CD8-positive, alpha-beta memory T cell (primary cell): ENCODE data around the gene CLSTN2. TPM values are rescaled to one million over a fixed set of nuclear protein-coding genes. Genes with fewer than 3 reads are reported as not detected.

Experiments
- CTCF ChIA-PET: fragments of 350-600 bp; sonication (Branson Sonifier 250); formaldehyde crosslinking; loops from one replicate; lab custom pipeline; 2021; ENCODE audit warnings: antibody characterized with exemption; lab: Charles Lee
- POLR2A ChIA-PET: fragments of 350-600 bp; sonication (Branson Sonifier 250); formaldehyde crosslinking; loops from one replicate; lab custom pipeline; 2021; ENCODE audit warnings: antibody characterized with exemption; lab: Charles Lee
- DNase-seq, 5 donors: peaks; one replicate each; pipeline versions ENCODE4 v3.0.0 to v3.0.0-alpha.2; 2020 to 2022; ENCODE audit warnings: mixed read lengths in 1 of 5
- H3K27ac ChIP-seq: one replicate; pipeline ENCODE4 v1.7.0; 2013; ENCODE audit warnings: low read depth, mild to moderate bottlenecking, low read length, moderate library complexity
- H3K27me3 ChIP-seq: 2 replicates; pipeline ENCODE4 v1.7.0; 2013; ENCODE audit warnings: low read length, mild to moderate bottlenecking; ENCODE audit not compliant: insufficient read depth, poor library complexity, severe bottlenecking
- H3K36me3 ChIP-seq: 2 replicates; pipeline ENCODE4 v1.7.0; 2013; ENCODE audit warnings: mild to moderate bottlenecking, low read length, moderate library complexity; ENCODE audit not compliant: insufficient read depth
- H3K4me1 ChIP-seq: 2 replicates; pipeline ENCODE4 v1.7.0; 2013; ENCODE audit warnings: mild to moderate bottlenecking, low read length, moderate library complexity; ENCODE audit not compliant: insufficient read depth
- H3K4me3 ChIP-seq: 2 replicates; pipeline ENCODE4 v1.7.0; 2013; ENCODE audit warnings: mild to moderate bottlenecking, low read length
- H3K9me3 ChIP-seq: 2 replicates; pipeline ENCODE4 v1.7.0; 2013; ENCODE audit warnings: mild to moderate bottlenecking, low read length
- H3K27ac Mint-ChIP-seq, 8 donors: one replicate each; pipeline ENCODE4 v1.8.0; 2020 to 2021; ENCODE audit warnings: mixed read lengths in 8 of 8, mild to moderate bottlenecking in 6 of 8, inconsistent platforms in 3 of 8, moderate library complexity in 3 of 8
- H3K27me3 Mint-ChIP-seq, 2 donors: one replicate each; pipeline ENCODE4 v1.8.0; 2020 to 2021; ENCODE audit warnings: mixed read lengths in 2 of 2, mild to moderate bottlenecking in 1 of 2, moderate library complexity in 1 of 2
- H3K36me3 Mint-ChIP-seq, 3 donors: one replicate each; pipeline ENCODE4 v1.8.0; 2020 to 2021; ENCODE audit warnings: mixed read lengths in 3 of 3, inconsistent platforms in 1 of 3, mild to moderate bottlenecking in 1 of 3
- H3K4me1 Mint-ChIP-seq, 3 donors: one replicate each; pipeline ENCODE4 v1.8.0; 2020 to 2021; ENCODE audit warnings: mixed read lengths in 3 of 3, inconsistent platforms in 1 of 3, mild to moderate bottlenecking in 1 of 3
- H3K4me3 Mint-ChIP-seq, 7 donors: one replicate each; pipeline ENCODE4 v1.8.0; 2020 to 2021; ENCODE audit warnings: mixed read lengths in 7 of 7, mild to moderate bottlenecking in 6 of 7, moderate library complexity in 4 of 7, inconsistent platforms in 2 of 7
- H3K9me3 Mint-ChIP-seq, 5 donors: one replicate each; pipeline ENCODE4 v1.8.0; 2020 to 2022; ENCODE audit warnings: mixed read lengths in 5 of 5, mild to moderate bottlenecking in 3 of 5, moderate library complexity in 2 of 5, inconsistent platforms in 1 of 5
- polyA plus RNA-seq: library from polyadenylated mRNA; unstranded; fragments of 300-500 nt; fragmentation: Illumina TruSeq; gene quantifications from one replicate; pipeline ENCODE4 v1.2.3, GENCODE V29; 2021
- total RNA-seq, 2 experiments: library from RNA; stranded (reverse); gene quantifications; one replicate each; pipeline ENCODE4 v1.2.3, GENCODE V29; 2021

The CLSTN2 gene
- total and polyA plus RNA-seq, 3 experiments from 2014 or later = not detected

- CTCF ChIA-PET = no interaction called here
- DNase-seq = no peak
- POLR2A ChIA-PET = no interaction called here
- Histone ChIP-seq H3K9me3 (no peaks in the 10 kb centered on the region), H3K27ac (no peak overlapping the region), H3K4me1 (no peaks in the 10 kb centered on the region), H3K4me3 (no peak overlapping the region), H3K36me3 (no peaks in the 10 kb centered on the region), H3K27me3 (no peaks in the 10 kb centered on the region)
- Mint-ChIP-seq H3K4me3 (no peak overlapping the region), H3K9me3 (no peaks in the 10 kb centered on the region), H3K36me3 (peaks cover 0 to 2% (median 0%) of the 10 kb centered on the region in 3 donors), H3K27ac (no peak overlapping the region), H3K27me3 (peaks cover 0 to 5% of the 10 kb centered on the region in 2 donors), H3K4me1 (no peaks in the 10 kb centered on the region)
Observed at GRCh38 chr3:140243575-140243974, 308.6 kb downstream of the CLSTN2 start.

GRCh38 chr3:140244893-140245292 lies 309.9 kb downstream of the CLSTN2 start:
- Histone ChIP-seq H3K9me3 (no peaks in the 10 kb centered on the region), H3K4me1 (no peaks in the 10 kb centered on the region), H3K27ac (no peak overlapping the region), H3K27me3 (no peaks in the 10 kb centered on the region), H3K4me3 (no peak overlapping the region), H3K36me3 (no peaks in the 10 kb centered on the region)
- no peaks in the 10 kb centered on the region for H3K9me3 Mint-ChIP-seq
- H3K4me1 Mint-ChIP-seq = no peaks in the 10 kb centered on the region
- H3K27me3 Mint-ChIP-seq = peaks cover 0 to 5% of the 10 kb centered on the region in 2 donors
- CTCF ChIA-PET = no interaction called here
- no peak overlapping the region for H3K4me3 Mint-ChIP-seq
- POLR2A ChIA-PET = no interaction called here
- peaks cover 0 to 2% (median 0%) of the 10 kb centered on the region in 3 donors for H3K36me3 Mint-ChIP-seq
- DNase-seq = no peak
- no peak overlapping the region for H3K27ac Mint-ChIP-seq

GRCh38 chr3:140246578-140246977 lies 311.6 kb downstream of the CLSTN2 start:
- DNase-seq = no peak
- POLR2A ChIA-PET = no interaction called here
- Histone ChIP-seq H3K4me3 (no peak overlapping the region), H3K9me3 (no peaks in the 10 kb centered on the region), H3K27me3 (no peaks in the 10 kb centered on the region), H3K36me3 (no peaks in the 10 kb centered on the region), H3K4me1 (no peaks in the 10 kb centered on the region), H3K27ac (no peak overlapping the region)
- Mint-ChIP-seq H3K4me1 (no peaks in the 10 kb centered on the region), H3K9me3 (no peaks in the 10 kb centered on the region), H3K27me3 (peaks cover 0 to 5% of the 10 kb centered on the region in 2 donors), H3K36me3 (peaks cover 0 to 2% (median 0%) of the 10 kb centered on the region in 3 donors), H3K27ac (no peak overlapping the region), H3K4me3 (no peak overlapping the region)
- CTCF ChIA-PET = no interaction called here

- Histone ChIP-seq H3K27ac (no peak overlapping the region), H3K9me3 (no peaks in the 10 kb centered on the region), H3K4me1 (no peaks in the 10 kb centered on the region), H3K36me3 (no peaks in the 10 kb centered on the region), H3K4me3 (no peak overlapping the region), H3K27me3 (no peaks in the 10 kb centered on the region)
- DNase-seq = no peak
- CTCF ChIA-PET = no interaction called here
- H3K4me3 Mint-ChIP-seq = no peak overlapping the region
- no peak overlapping the region for H3K27ac Mint-ChIP-seq
- H3K27me3 Mint-ChIP-seq = peaks cover 0 to 5% of the 10 kb centered on the region in 2 donors
- H3K36me3 Mint-ChIP-seq = peaks cover 0 to 2% (median 0%) of the 10 kb centered on the region in 3 donors
- H3K4me1 Mint-ChIP-seq = no peaks in the 10 kb centered on the region
- H3K9me3 Mint-ChIP-seq = no peaks in the 10 kb centered on the region
- POLR2A ChIA-PET = no interaction called here
Observed at GRCh38 chr3:140247775-140248174, 312.8 kb downstream of the CLSTN2 start.

- no peak for DNase-seq
- Mint-ChIP-seq H3K27ac (no peak overlapping the region), H3K4me1 (no peaks in the 10 kb centered on the region), H3K4me3 (no peak overlapping the region), H3K27me3 (peaks cover 0 to 5% of the 10 kb centered on the region in 2 donors), H3K36me3 (peaks cover 0 to 2% (median 0%) of the 10 kb centered on the region in 3 donors), H3K9me3 (no peaks in the 10 kb centered on the region)
- no peaks in the 10 kb centered on the region for H3K27me3 ChIP-seq
- POLR2A ChIA-PET = no interaction called here
- no peak overlapping the region for H3K4me3 ChIP-seq
- CTCF ChIA-PET = no interaction called here
- H3K9me3 ChIP-seq = no peaks in the 10 kb centered on the region
- H3K27ac ChIP-seq = no peak overlapping the region
- H3K36me3 ChIP-seq = no peaks in the 10 kb centered on the region
- no peaks in the 10 kb centered on the region for H3K4me1 ChIP-seq
Observed at GRCh38 chr3:140249188-140249587, 314.2 kb downstream of the CLSTN2 start.

- Mint-ChIP-seq H3K27ac (no peak overlapping the region), H3K4me3 (no peak overlapping the region), H3K27me3 (peaks cover 0 to 5% of the 10 kb centered on the region in 2 donors), H3K36me3 (peaks cover 0 to 1% (median 0%) of the 10 kb centered on the region in 3 donors), H3K9me3 (no peaks in the 10 kb centered on the region), H3K4me1 (no peaks in the 10 kb centered on the region)
- H3K4me1 ChIP-seq = no peaks in the 10 kb centered on the region
- no peaks in the 10 kb centered on the region for H3K9me3 ChIP-seq
- POLR2A ChIA-PET = no interaction called here
- no peak for DNase-seq
- CTCF ChIA-PET = no interaction called here
- no peak overlapping the region for H3K27ac ChIP-seq
- no peak overlapping the region for H3K4me3 ChIP-seq
- no peaks in the 10 kb centered on the region for H3K27me3 ChIP-seq
- no peaks in the 10 kb centered on the region for H3K36me3 ChIP-seq
Observed at GRCh38 chr3:140250010-140250855, 315.2 kb downstream of the CLSTN2 start.

GRCh38 chr3:140250945-140251344 lies 316.0 kb downstream of the CLSTN2 start:
- Mint-ChIP-seq H3K4me3 (no peak overlapping the region), H3K27me3 (peaks cover 0 to 5% of the 10 kb centered on the region in 2 donors), H3K36me3 (no peaks in the 10 kb centered on the region), H3K4me1 (no peaks in the 10 kb centered on the region), H3K9me3 (no peaks in the 10 kb centered on the region), H3K27ac (no peak overlapping the region)
- Histone ChIP-seq H3K36me3 (no peaks in the 10 kb centered on the region), H3K27ac (no peak overlapping the region), H3K9me3 (no peaks in the 10 kb centered on the region), H3K27me3 (no peaks in the 10 kb centered on the region), H3K4me1 (no peaks in the 10 kb centered on the region), H3K4me3 (no peak overlapping the region)
- DNase-seq = no peak
- ChIA-PET POLR2A (no interaction called here), CTCF (no interaction called here)

GRCh38 chr3:140251678-140252077 lies 316.7 kb downstream of the CLSTN2 start:
- Mint-ChIP-seq H3K4me3 (no peak overlapping the region), H3K27ac (no peak overlapping the region), H3K9me3 (no peaks in the 10 kb centered on the region), H3K4me1 (no peaks in the 10 kb centered on the region), H3K36me3 (no peaks in the 10 kb centered on the region), H3K27me3 (no peaks in the 10 kb centered on the region)
- DNase-seq = no peak
- POLR2A ChIA-PET = no interaction called here
- Histone ChIP-seq H3K27ac (no peak overlapping the region), H3K4me3 (no peak overlapping the region), H3K27me3 (no peaks in the 10 kb centered on the region), H3K36me3 (no peaks in the 10 kb centered on the region), H3K9me3 (no peaks in the 10 kb centered on the region), H3K4me1 (no peaks in the 10 kb centered on the region)
- CTCF ChIA-PET = no interaction called here
